Nephron progenitor cell (in vitro differentiated cells): ENCODE data around the gene SAP30L.

Experiments used
- DNase-seq: peaks from one replicate; pipeline ENCODE4 v3.0.0; 2021
- H3K27ac Mint-ChIP-seq: 2 replicates; pipeline ENCODE4 v1.8.0; 2021; ENCODE audit warnings: mild to moderate bottlenecking, moderate library complexity, mixed read lengths
- H3K27me3 Mint-ChIP-seq: 2 replicates; pipeline ENCODE4 v1.8.0; 2021; ENCODE audit warnings: mild to moderate bottlenecking, low read depth, mixed read lengths; ENCODE audit not compliant: poor library complexity
- H3K36me3 Mint-ChIP-seq: 2 replicates; pipeline ENCODE4 v1.8.0; 2021; ENCODE audit warnings: low read depth, mixed read lengths
- H3K4me1 Mint-ChIP-seq: 2 replicates; pipeline ENCODE4 v1.8.0; 2021; ENCODE audit warnings: mixed read lengths
- H3K4me3 Mint-ChIP-seq: 2 replicates; pipeline ENCODE4 v1.8.0; 2021; ENCODE audit warnings: mild to moderate bottlenecking, moderate library complexity, mixed read lengths
- H3K9me3 Mint-ChIP-seq: 2 replicates; pipeline ENCODE4 v1.8.0; 2021; ENCODE audit warnings: mild to moderate bottlenecking, moderate library complexity, mixed read lengths
- TF ChIP-seq, protein P1 (sequence below): fragments of 200-600 bp; sonication (generic); IDR thresholded peaks from 2 replicates; pipeline ENCODE4 v1.5.0; 2021; ENCODE audit warnings: antibody characterized with exemption

The SAP30L gene

GRCh38 chr5:154406826-154407225, 39.0 kb upstream of the SAP30L start:
- TF ChIP-seq, protein P1, sequence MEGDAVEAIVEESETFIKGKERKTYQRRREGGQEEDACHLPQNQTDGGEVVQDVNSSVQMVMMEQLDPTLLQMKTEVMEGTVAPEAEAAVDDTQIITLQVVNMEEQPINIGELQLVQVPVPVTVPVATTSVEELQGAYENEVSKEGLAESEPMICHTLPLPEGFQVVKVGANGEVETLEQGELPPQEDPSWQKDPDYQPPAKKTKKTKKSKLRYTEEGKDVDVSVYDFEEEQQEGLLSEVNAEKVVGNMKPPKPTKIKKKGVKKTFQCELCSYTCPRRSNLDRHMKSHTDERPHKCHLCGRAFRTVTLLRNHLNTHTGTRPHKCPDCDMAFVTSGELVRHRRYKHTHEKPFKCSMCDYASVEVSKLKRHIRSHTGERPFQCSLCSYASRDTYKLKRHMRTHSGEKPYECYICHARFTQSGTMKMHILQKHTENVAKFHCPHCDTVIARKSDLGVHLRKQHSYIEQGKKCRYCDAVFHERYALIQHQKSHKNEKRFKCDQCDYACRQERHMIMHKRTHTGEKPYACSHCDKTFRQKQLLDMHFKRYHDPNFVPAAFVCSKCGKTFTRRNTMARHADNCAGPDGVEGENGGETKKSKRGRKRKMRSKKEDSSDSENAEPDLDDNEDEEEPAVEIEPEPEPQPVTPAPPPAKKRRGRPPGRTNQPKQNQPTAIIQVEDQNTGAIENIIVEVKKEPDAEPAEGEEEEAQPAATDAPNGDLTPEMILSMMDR: no peak
- Mint-ChIP-seq H3K4me1 (peaks cover 48% of the 10 kb centered on the region), H3K27me3 (peaks cover 7% of the 10 kb centered on the region), H3K27ac (peak overlapping the region; percentile 60), H3K36me3 (peaks cover 19% of the 10 kb centered on the region), H3K4me3 (no peak overlapping the region), H3K9me3 (no peaks in the 10 kb centered on the region)
- DNase-seq: no peak

GRCh38 chr5:154408811-154409210, 37.0 kb upstream of the SAP30L start:
- Mint-ChIP-seq H3K4me3 (no peak overlapping the region), H3K36me3 (peaks cover 32% of the 10 kb centered on the region), H3K9me3 (no peaks in the 10 kb centered on the region), H3K27ac (no peak overlapping the region), H3K4me1 (peaks cover 58% of the 10 kb centered on the region), H3K27me3 (peaks cover 7% of the 10 kb centered on the region)
- TF ChIP-seq, protein P1: no peak
- no peak for DNase-seq

- H3K9me3 Mint-ChIP-seq: no peaks in the 10 kb centered on the region
Measured at GRCh38 chr5:154409230-154409840, 36.5 kb upstream of the SAP30L start.

DNA sequence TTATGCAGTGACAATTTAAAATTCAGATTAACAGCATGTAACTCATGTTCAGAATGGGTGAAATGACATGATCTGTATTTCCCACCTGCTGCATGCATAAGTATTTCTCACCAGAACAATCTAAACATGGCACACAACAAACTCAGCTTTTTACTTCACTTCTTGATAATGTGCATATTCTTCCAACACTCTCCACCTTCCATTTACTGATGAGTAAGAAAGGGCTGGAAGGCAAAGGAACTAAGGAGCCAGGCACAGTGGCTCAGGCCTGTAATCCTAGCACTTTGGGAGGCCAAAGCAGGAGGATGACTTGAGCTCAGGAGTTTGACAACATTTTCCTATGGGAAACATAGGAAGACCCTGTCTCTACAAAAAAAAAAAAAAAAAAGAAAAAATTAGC, 35.8 kb upstream of the SAP30L start:
- Mint-ChIP-seq H3K36me3 (peaks cover 43% of the 10 kb centered on the region), H3K4me1 (peaks cover 47% of the 10 kb centered on the region), H3K9me3 (no peaks in the 10 kb centered on the region), H3K27ac (no peak overlapping the region), H3K27me3 (peaks cover 2% of the 10 kb centered on the region), H3K4me3 (no peak overlapping the region)
- TF ChIP-seq, protein P1: no peak
- DNase-seq: no peak

More at GRCh38 chr5:154409230-154409840, 36.5 kb upstream of the SAP30L start:
- Mint-ChIP-seq H3K27ac (no peak overlapping the region), H3K4me3 (no peak overlapping the region), H3K27me3 (peaks cover 7% of the 10 kb centered on the region), H3K4me1 (peaks cover 54% of the 10 kb centered on the region), H3K36me3 (peaks cover 38% of the 10 kb centered on the region)
- TF ChIP-seq, protein P1: no peak
- no peak for DNase-seq

DNA sequence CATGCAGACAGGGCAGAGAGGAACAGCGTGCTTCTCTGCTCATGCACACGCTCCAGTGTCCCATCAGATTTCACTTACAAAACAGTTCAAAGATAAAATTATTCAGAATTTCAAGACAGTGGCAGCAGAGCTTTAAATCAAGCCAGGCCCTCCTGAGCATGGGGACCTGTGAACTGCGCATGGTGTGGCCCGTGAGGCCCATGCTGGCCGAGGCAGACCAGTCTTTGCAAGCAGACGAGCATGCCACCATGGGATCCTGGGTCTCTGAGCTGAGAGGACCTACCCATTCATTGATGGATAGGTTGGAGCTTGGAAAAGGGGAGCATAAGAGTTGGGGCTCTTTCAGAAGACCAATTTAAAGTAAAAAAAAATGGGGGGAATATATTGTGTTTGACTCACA, 35.0 kb upstream of the SAP30L start:
- peaks cover 45% of the 10 kb centered on the region for H3K36me3 Mint-ChIP-seq
- H3K27me3 Mint-ChIP-seq: no peaks in the 10 kb centered on the region
- TF ChIP-seq, protein P1: no peak
- H3K4me3 Mint-ChIP-seq: no peak overlapping the region
- H3K4me1 Mint-ChIP-seq: peaks cover 39% of the 10 kb centered on the region
- H3K9me3 Mint-ChIP-seq: no peaks in the 10 kb centered on the region
- no peak overlapping the region for H3K27ac Mint-ChIP-seq
- no peak for DNase-seq

DNA sequence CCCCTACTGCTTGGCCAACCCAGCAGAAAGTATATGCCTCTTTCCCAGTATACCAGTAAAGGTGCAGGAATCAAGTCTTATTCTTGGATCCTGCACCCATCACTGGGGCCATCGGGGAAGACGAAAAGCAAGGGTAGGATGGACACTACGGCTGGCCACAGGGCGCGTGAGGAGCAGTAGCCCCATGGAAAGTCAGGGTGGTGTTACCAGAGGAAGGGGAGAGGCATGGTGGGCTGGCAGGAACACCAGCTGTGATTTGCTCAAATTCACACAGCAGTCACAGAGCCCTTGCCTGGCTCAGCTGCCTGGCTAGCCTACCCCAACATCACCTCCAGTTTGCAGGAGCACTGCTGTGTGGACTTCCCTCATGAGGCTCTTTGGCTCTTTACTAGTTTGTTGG, 34.5 kb upstream of the SAP30L start:
- TF ChIP-seq, protein P1: no peak
- Mint-ChIP-seq H3K4me1 (peaks cover 39% of the 10 kb centered on the region), H3K4me3 (no peak overlapping the region), H3K27ac (no peak overlapping the region), H3K36me3 (peaks cover 45% of the 10 kb centered on the region), H3K9me3 (no peaks in the 10 kb centered on the region), H3K27me3 (no peaks in the 10 kb centered on the region)
- DNase-seq: no peak
